Fibroblast of villous mesenchyme (primary cell): ENCODE measurements around the gene CCDC71L. TPM values are rescaled to one million over a fixed set of nuclear protein-coding genes. Genes with fewer than 3 reads are reported as not detected.

Experiments used
- DNase-seq: peaks from one replicate; pipeline ENCODE4 v3.0.0-alpha.2; 2010; ENCODE audit warnings: low read depth
- H3K4me3 ChIP-seq: 2 replicates; pipeline ENCODE4 v1.5.1; 2011; ENCODE audit warnings: low read depth, mild to moderate bottlenecking, low read length
- total RNA-seq: library from RNA; depleted of rRNA; stranded (reverse); fragments of >200 nt; gene quantifications from 2 replicates; pipeline ENCODE4 v1.2.3, GENCODE V29; 2012
- TF ChIP-seq, protein P1 (sequence below): IDR thresholded peaks from 2 replicates; pipeline ENCODE4 v1.5.1; 2012; ENCODE audit warnings: low read depth, mild to moderate bottlenecking, low read length; ENCODE audit not compliant: insufficient read depth

The CCDC71L gene
- total RNA-seq, 1 donor: 58.7 TPM

- DNase-seq: no peak
- TF ChIP-seq, protein P1, sequence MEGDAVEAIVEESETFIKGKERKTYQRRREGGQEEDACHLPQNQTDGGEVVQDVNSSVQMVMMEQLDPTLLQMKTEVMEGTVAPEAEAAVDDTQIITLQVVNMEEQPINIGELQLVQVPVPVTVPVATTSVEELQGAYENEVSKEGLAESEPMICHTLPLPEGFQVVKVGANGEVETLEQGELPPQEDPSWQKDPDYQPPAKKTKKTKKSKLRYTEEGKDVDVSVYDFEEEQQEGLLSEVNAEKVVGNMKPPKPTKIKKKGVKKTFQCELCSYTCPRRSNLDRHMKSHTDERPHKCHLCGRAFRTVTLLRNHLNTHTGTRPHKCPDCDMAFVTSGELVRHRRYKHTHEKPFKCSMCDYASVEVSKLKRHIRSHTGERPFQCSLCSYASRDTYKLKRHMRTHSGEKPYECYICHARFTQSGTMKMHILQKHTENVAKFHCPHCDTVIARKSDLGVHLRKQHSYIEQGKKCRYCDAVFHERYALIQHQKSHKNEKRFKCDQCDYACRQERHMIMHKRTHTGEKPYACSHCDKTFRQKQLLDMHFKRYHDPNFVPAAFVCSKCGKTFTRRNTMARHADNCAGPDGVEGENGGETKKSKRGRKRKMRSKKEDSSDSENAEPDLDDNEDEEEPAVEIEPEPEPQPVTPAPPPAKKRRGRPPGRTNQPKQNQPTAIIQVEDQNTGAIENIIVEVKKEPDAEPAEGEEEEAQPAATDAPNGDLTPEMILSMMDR: no peak
- H3K4me3 ChIP-seq: no peak overlapping the region
These were observed 5.4 kb upstream of the CCDC71L start for GRCh38 chr7:106666353-106666752.

DNA sequence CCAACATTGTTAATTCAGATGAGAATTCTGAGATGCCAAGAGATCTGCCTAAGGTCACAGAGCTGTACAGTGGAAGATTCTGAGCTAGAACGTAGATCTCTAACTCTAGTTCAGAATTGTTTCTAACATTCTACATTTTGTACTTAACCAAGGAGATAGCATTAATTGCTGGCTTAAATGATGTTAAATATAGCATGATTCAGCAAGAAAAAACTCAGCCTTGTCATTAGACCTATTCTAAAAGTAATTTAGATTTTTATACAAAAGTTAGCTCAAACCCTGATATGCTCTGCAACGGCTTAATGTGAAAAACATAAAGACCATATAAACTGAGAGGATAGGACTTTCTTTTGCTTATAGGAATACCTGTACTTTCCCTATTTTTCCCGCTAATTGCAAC lies 3.4 kb upstream of the CCDC71L start:
- H3K4me3 ChIP-seq: no peak overlapping the region
- no peak for DNase-seq
- TF ChIP-seq, protein P1: no peak

DNA sequence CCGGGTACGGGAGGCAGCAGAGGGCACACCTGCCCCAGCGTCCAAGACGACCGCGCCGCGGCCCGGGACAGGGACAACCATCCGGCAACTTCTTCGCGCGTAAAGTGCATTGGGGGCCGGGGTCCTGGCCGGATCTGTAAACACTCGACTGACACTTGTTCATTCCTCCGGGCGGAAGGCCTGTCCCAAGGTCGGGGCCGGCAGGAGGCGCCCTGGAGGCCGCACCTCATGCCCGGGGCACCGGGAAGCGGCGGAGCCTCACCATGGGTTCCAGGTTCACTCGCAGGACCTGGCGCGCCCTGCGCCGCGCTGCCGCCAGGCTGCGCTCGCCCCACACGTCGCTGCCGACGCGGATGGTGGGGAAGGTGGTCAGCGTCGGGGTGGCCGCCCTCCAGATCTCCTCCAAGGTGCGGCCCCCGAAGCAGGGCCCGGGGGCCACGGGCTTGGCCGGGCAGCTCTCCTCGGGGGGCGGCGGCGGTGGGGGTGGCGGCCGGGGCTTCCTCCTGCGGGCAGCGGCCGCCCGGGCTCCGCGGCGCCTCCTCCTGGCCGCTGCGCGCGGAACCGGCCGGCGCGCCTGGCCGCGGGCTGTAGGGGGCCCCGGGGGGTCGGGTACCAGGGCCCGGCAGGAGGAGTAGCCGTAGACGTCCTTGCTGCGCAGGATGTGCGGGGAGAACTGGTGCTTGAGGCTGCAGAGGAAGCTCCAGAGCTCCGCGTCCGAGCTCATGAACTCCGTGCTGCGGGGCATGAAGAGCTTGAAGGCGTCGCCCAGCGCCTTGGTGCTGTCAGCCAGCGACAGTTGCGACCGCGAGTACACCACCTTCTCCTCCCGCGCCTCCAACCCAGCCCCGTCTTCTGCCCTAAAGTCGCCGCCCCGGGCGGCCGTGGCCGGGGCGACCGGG lies 746 bp downstream of the CCDC71L start:
- DNase-seq: peak; percentile 61
- peak overlapping the region; percentile 78 for H3K4me3 ChIP-seq
- TF ChIP-seq, protein P1: peak; percentile 61

DNA sequence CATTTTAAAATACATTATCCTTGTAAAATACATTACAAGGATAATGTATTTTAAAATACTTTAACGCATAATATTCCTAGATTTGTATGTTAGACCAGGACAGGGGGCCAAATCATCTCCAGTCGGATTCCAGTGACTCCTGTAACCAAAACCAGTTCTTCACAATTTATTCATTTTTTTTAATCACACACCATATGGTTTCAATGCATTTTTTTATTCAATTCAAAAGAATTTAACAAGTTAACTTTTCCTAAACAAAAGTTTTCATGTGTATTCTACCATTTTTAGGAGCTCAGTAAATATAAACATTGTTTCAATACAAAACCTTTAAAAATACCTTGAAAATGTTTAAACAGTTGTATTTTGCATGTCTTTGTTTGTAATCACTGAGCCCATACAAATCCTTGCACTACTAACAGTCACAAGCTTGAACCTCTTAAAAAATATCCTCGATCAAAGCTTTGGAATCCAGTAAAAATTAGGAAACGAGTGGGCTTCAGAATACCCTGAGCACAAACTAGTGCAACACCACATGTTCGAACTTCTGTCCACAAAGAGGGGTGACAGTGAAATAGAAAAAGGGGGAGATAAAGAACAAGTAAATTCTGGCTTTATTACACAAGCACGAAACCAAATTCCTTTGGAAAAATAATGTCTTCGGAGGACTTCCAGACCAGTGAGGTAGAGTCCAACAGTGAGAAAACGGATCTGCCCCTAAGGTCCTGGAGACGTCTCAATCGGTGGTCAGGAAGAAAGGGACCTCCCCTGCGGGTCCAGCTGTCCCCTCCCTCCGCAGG lies 1.6 kb downstream of the CCDC71L start:
- TF ChIP-seq, protein P1: no peak
- peak overlapping the region; percentile 78 for H3K4me3 ChIP-seq
- DNase-seq: peak; percentile 37

DNA sequence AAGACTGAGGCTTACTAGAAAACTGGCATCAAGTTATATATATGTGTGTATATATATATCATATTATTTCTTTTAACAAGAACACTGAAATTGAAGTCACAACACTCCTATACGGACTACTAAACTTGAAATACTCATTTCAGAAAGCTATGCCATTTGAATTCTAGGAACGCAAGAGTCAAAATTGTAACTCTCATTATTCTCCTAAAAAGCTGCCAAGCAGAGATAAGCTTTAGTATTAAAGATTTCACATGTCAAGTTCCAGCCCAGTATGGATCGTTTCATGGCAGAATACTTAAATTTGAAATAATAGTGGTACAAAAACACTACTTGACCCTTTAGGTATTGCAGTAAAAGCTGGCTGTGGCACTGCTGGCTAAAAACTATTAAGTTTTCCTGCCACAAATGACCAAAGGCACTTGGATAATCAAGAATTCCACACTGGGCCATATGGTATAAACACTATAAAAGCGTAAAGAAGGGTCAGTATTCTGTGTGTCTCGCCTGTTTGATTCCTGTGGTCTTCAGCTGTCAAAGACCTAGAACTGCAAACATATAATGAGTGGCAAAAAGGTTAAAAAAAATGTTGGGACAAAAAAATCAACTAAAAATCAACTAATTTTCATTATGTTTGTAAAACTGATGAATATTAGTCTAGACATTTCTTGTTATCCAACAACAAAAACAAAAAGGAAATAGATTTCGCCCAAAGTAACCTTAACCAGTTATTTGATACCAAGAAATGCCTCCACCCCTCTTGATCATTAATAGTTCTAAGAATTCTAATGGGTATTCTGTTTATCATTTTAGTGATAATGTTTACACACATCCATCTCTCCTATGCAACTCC lies 2.4 kb downstream of the CCDC71L start:
- TF ChIP-seq, protein P1: no peak
- peak overlapping the region; percentile 78 for H3K4me3 ChIP-seq
- DNase-seq: no peak
